ENCODE measurements around the gene RCCD1.

- TF ChIP-seq CTCF (IDR thresholded peaks at IDR 0.05; ENCODE audit: low read length) (no peak), EZH2 (IDR thresholded peaks at IDR 0.05; ENCODE audit: borderline replicate concordance, low read length) (no peak)
Measured at GRCh38 chr15:90939756-90940155, 14.9 kb upstream of the RCCD1 start.
